HG03342 (cell line): Measurements from ENCODE around the gene RNF11.
A peak's percentile ranks its signal among the peaks of the same experiment; 100 is the strongest.

ENCODE experiments used
- ATAC-seq: cut with Tn5 transposase; IDR thresholded peaks from one replicate; pipeline ENCODE4 v1.9.1; 2021; ENCODE audit warnings: mild to moderate bottlenecking, moderate library complexity; ENCODE audit not compliant: unreplicated experiment

The RNF11 gene

GRCh38 chr1:51263147-51263877 lies 27.2 kb downstream of the RNF11 start:
- no peak for ATAC-seq

GRCh38 chr1:51264451-51264850 lies 28.4 kb downstream of the RNF11 start:
- ATAC-seq, result no peak

- no peak for ATAC-seq
Measured at GRCh38 chr1:51265618-51266017, 29.5 kb downstream of the RNF11 start.

GRCh38 chr1:51266181-51266580 lies 30.1 kb downstream of the RNF11 start:
- ATAC-seq, result no peak

GRCh38 chr1:51266791-51267190 lies 30.7 kb downstream of the RNF11 start:
- ATAC-seq, result no peak

- peak; percentile 26 for ATAC-seq
Measured at GRCh38 chr1:51268634-51269033, 32.6 kb downstream of the RNF11 start.

- no peak for ATAC-seq
Measured at GRCh38 chr1:51270751-51271150, 34.7 kb downstream of the RNF11 start.

GRCh38 chr1:51272916-51273315 lies 36.8 kb downstream of the RNF11 start:
- no peak for ATAC-seq

GRCh38 chr1:51274676-51275075 lies 38.6 kb downstream of the RNF11 start:
- no peak for ATAC-seq

GRCh38 chr1:51276286-51276685 lies 40.2 kb downstream of the RNF11 start:
- ATAC-seq, result no peak

- no peak for ATAC-seq
Measured at GRCh38 chr1:51280321-51280978, 44.4 kb downstream of the RNF11 start.

GRCh38 chr1:51281807-51282206 lies 45.7 kb downstream of the RNF11 start:
- ATAC-seq, result no peak

- no peak for ATAC-seq
Measured at GRCh38 chr1:51282605-51283004, 46.5 kb downstream of the RNF11 start.

GRCh38 chr1:51283979-51284378 lies 47.9 kb downstream of the RNF11 start:
- ATAC-seq, result no peak

- ATAC-seq, result peak; percentile 52
Measured at GRCh38 chr1:51284487-51284954, 48.4 kb downstream of the RNF11 start.

- ATAC-seq, result peak; percentile 93
Measured at GRCh38 chr1:51285055-51285454, 49.0 kb downstream of the RNF11 start.

GRCh38 chr1:51287966-51288365 lies 51.9 kb downstream of the RNF11 start:
- ATAC-seq, result no peak

- ATAC-seq, result no peak
Measured at GRCh38 chr1:51288578-51288977, 52.5 kb downstream of the RNF11 start.

- no peak for ATAC-seq
Measured at GRCh38 chr1:51289676-51290488, 53.8 kb downstream of the RNF11 start.

- ATAC-seq, result no peak
Measured at GRCh38 chr1:51290489-51290847, 54.4 kb downstream of the RNF11 start.

GRCh38 chr1:51293898-51294515 lies 57.9 kb downstream of the RNF11 start:
- no peak for ATAC-seq
